ENCODE results near the gene SIPA1L3.

DNA sequence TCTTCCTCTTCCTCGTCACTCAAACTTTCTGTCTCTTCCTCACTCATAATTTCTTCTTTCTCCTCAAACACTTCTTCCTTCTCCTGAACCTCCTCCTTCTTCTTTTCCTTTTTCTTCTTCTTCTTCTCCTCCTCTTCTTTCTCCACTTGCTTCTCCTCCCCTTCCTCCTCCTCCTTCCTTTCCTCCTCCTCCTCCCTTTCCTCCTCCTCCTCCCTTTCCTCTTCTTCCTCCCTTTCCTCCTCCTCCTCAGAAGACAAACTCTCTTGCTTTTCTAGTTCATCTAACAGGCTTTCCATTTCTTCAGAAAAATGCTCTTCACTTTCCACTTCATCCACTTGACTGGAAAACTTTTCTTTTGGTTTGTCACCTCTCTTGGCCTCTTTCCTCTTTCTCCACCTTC, 20.4 kb upstream of the SIPA1L3 start:
- TF ChIP-seq, protein P1, sequence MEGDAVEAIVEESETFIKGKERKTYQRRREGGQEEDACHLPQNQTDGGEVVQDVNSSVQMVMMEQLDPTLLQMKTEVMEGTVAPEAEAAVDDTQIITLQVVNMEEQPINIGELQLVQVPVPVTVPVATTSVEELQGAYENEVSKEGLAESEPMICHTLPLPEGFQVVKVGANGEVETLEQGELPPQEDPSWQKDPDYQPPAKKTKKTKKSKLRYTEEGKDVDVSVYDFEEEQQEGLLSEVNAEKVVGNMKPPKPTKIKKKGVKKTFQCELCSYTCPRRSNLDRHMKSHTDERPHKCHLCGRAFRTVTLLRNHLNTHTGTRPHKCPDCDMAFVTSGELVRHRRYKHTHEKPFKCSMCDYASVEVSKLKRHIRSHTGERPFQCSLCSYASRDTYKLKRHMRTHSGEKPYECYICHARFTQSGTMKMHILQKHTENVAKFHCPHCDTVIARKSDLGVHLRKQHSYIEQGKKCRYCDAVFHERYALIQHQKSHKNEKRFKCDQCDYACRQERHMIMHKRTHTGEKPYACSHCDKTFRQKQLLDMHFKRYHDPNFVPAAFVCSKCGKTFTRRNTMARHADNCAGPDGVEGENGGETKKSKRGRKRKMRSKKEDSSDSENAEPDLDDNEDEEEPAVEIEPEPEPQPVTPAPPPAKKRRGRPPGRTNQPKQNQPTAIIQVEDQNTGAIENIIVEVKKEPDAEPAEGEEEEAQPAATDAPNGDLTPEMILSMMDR (IDR thresholded peaks at IDR 0.05; ENCODE audit: low read depth, low read length) = no peak
- TF ChIP-seq POLR2A (IDR thresholded peaks at IDR 0.05; ENCODE audit: extremely low read depth, insufficient read length) = no peak
- TF ChIP-seq MAX (IDR thresholded peaks at IDR 0.05; ENCODE audit: low read depth, low read length) = no peak

Measured in NB4 (cell line).